A673 (cell line): ENCODE data around the gene CCRL2.

Experiments used
- EZH2 ChIP-seq: fragments of 200-600 bp; sonication (generic); IDR thresholded peaks from 2 replicates; pipeline ENCODE4 v1.6.1; 2017; ENCODE audit warnings: borderline replicate concordance, low read depth, mild to moderate bottlenecking, mixed read lengths, antibody characterized with exemption, low read length; ENCODE audit not compliant: poor library complexity, severe bottlenecking
- TF ChIP-seq, protein P1 (sequence below): fragments of 300-800, 200-600 bp; sonication (generic); conservative IDR thresholded peaks from 2 replicates; pipeline ENCODE4 v1.5.1; 2017; ENCODE audit warnings: low read depth, mild to moderate bottlenecking, antibody characterized with exemption, low read length, moderate library complexity, mixed read lengths

DNA sequence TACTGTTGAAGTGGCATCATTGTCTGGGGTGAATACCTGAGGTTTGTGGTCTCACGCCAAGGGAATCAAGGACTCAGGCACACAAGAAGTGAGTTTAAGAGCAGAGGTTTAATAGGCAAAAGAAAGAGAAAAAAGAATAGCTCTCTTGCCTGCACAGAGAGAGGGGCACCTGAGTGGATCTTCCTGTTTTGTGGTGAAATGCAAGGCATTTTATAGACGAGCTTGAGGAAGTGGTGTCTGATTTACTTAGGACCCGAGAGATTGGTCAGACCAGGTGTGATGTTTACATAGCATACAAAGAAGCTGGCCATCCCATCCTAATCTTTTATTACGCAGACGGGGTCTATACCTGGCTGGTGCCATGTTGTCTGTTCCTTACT lies 23.1 kb upstream of the CCRL2 start:
- TF ChIP-seq, protein P1, sequence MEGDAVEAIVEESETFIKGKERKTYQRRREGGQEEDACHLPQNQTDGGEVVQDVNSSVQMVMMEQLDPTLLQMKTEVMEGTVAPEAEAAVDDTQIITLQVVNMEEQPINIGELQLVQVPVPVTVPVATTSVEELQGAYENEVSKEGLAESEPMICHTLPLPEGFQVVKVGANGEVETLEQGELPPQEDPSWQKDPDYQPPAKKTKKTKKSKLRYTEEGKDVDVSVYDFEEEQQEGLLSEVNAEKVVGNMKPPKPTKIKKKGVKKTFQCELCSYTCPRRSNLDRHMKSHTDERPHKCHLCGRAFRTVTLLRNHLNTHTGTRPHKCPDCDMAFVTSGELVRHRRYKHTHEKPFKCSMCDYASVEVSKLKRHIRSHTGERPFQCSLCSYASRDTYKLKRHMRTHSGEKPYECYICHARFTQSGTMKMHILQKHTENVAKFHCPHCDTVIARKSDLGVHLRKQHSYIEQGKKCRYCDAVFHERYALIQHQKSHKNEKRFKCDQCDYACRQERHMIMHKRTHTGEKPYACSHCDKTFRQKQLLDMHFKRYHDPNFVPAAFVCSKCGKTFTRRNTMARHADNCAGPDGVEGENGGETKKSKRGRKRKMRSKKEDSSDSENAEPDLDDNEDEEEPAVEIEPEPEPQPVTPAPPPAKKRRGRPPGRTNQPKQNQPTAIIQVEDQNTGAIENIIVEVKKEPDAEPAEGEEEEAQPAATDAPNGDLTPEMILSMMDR, result no peak
- no peak for TF ChIP-seq EZH2
